Daoy (cell line): ENCODE data around the gene P2RX3. TPM values are rescaled to one million over a fixed set of nuclear protein-coding genes. Genes with fewer than 3 reads are reported as not detected.
"Not testable (repeated sequence)": the region's sequence is repeated elsewhere in the genome, so short reads cannot be mapped to it uniquely, and the experiment has no call there.

Source experiments
- DNase-seq: peaks from one replicate; pipeline ENCODE4 v3.0.0-alpha.2; 2015; ENCODE audit warnings: low read depth
- total RNA-seq: library from RNA; depleted of rRNA; stranded (reverse); fragments of >200 nt; shearing (Covaris generic); gene quantifications from 2 replicates; pipeline ENCODE4 v1.2.3, GENCODE V29; 2014

Gene P2RX3
- total RNA-seq, 1 experiment from 2014 or later = not detected

DNA sequence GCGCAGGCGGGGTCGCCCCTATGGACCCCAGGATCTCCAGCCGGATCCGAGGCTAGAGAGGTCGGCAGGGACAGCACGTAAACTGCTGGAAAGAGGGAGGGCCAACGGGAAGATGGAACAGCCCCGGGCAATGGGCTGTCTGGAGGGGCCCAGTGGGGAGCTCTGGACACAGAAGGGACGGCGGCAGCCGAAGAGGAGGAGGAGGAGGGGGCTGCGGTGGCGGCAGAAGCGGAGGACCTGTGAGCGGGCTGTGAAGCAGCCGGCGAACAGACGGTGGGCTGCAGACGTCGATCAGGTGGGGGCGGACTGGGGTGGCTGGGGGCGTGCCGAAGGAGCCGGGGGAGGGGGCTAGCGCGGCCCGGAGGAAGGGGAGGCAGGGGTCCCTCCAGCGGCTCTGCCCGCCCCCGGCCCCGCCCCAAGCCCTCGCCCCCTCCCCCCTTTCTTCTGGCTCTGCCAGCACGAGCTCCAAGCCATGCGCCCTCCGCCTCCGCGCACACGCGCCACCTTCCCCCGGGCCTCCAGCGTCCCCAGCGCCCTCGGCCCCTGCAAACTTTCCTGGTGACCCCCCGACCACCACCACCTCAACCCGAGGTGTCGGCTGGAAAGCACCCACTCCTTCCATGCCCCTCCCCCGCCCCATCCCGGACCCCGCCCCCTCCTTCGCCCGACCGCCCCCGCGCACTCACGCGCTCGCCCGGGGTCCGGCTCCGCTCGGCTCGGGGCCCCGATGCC, 13.8 kb upstream of the P2RX3 start:
- DNase-seq = peak; percentile 39

GRCh38 chr11:57324886-57325734, 13.0 kb upstream of the P2RX3 start, which contains the start of gene TNKS1BP1:
Gene TNKS1BP1, minus strand, starts transcription at chr11:57324952. Its CDS starts 3,067 bp downstream, at chr11:57321885.
- DNase-seq = peak; percentile 95

GRCh38 chr11:57325735-57326048, 12.5 kb upstream of the P2RX3 start:
- no peak for DNase-seq

DNA sequence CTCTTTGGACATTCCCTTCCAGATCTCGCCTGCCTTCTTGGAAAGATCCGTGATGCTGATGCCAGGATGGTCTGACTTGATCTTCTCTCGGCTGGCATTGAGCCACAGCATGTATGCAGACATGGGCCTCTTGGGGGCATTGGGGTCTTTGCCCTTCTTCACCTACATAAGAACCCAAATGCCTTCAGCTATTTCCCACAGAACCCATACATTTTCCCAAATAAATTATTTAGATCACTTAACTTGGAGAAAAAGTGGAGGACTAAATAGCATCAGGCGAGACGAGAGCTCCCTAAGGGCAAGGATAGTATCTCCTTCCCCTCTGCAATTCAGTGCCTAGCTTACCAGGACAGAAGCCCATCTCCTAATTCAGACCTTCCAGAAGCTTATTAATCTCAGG, 10.4 kb upstream of the P2RX3 start:
- no peak for DNase-seq

DNA sequence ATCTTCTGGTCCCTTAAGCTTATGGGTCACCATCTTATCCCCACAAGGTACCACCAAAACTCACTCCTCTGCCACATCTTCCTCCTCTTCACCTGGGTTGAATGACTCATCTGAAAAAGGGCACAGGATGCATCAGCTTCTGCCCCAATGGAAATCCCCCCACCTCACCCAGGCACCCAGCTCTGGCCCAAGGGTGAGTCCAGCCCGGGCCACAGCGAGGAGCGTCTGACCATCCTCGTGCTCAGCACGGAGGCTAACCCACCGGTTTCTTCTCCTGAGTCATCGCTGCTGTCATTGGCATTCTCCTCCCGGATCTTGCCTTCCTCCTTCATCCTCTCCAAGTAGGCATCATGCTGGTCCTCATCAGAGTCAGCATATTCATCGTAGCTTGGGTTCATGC, 8.1 kb upstream of the P2RX3 start:
- no peak for DNase-seq

DNA sequence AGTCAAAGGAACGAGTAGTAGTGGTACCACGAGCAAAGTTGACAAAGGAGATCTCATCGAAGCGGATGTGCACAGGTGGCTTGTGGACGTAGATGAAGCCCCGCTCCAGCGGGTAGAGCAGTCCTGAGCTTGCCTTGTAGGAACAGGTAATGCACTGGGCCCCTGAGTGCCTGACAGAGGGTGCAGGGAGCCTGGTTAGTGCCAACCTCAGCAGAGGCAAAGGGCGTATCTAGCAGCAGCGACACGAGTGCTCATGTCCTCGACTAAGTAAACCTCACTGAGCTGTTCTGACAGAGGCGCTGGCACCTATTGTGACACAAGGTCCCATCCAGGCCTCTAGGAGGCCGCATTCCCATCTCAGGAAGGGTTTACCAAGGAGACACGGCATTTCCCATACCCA, 6.4 kb upstream of the P2RX3 start:
- no peak for DNase-seq

GRCh38 chr11:57332694-57333440, 5.3 kb upstream of the P2RX3 start:
- DNase-seq = no peak

GRCh38 chr11:57335023-57335342, 3.2 kb upstream of the P2RX3 start:
- DNase-seq = no peak

DNA sequence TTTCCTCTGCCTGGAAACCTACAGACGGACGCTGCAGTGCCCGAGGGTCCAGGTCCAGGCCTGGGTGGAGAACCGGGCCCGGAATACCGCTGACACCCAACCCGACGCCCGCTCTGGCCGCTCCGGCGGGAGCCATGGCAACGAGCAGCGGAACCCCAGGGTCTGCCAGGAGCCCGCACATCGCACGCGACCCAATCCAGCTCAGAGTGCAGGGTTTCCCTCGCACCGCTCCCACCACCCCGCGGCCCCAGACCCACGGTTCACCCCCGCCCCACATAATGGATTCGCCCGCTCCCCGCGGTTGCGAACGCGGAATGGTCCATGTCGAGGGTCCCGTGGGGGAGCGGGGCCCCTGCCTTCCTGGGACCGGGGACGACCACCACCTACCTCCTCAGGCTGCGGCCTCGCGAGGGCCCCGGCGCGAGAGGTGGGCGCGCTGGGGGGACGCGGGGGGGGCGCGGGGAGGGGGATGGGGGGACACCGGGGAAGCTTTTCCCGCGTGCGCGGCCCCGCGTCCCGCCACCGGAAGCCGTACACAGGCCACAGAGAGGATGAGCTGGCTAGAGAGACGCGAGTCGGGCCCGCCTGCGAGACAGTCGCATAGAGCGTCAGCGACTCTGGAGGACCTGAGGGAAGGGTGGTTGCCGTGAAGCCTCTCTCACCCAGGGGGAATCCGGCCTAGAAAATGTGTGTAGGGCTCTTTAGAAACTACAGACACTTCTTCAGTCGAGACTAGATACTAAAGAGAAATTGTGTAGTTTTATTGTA, 2.6 kb upstream of the P2RX3 start, which contains the start of gene SSRP1:
TSS of gene SSRP1 (minus strand) at position 550 of the 768 bp plus-strand sequence. CDS start 771 bp downstream, outside the sequence.
- peak; percentile 94 for DNase-seq

GRCh38 chr11:57336111-57336666, 2.0 kb upstream of the P2RX3 start:
- DNase-seq = no peak

- DNase-seq = not testable (repeated sequence)
Measured at GRCh38 chr11:57336856-57337255, 1.3 kb upstream of the P2RX3 start.

GRCh38 chr11:57339328-57339727, 1.2 kb downstream of the P2RX3 start:
- DNase-seq = no peak

- peak; percentile 52 for DNase-seq
Measured at GRCh38 chr11:57340039-57340615, 2.0 kb downstream of the P2RX3 start.

DNA sequence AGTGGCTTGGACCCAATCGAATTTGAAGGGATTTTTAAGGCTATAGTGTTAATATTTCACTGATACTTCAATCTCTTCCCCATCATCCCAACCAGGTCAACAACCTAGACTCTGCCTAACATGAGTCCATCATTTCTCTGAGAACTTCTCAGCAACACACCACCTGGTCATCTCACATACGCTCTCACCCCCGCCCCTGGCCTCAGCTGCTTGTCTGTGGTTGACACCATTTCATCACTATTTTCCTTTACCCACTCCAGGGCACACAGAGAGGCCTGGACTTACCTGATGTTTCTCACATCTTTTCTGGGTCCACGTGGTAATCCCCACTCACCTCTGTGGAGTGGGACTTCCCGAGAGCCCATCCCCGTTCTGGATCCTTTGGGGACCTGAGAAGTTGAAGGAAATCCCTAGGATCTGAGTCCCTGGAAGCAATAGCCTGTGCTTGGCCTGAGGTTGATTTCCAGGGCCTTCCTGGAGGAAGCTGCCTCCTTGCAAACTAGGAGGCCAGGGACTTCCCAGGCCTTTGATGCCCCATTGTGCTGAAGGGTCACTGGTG, 3.2 kb downstream of the P2RX3 start:
- no peak for DNase-seq

DNA sequence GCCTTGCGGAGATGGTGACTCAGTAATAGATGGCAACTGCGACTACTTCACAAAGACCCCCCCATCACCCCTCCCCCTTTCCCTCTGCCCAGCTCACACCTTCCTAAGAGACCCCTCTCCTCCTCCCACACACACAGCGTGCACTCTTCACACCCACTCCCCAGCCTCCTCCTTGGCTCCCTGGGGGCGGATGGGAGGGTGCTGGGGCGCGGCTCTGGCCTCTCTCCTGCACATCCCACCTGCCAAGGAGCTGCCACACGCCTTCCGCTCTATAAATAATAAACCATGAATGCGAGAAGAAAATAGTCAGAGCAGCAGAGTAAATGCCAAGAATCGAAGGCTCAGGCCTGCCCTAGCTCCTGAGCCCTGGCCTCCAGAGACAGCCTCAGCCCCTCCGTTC, 4.5 kb downstream of the P2RX3 start:
- DNase-seq = no peak

DNA sequence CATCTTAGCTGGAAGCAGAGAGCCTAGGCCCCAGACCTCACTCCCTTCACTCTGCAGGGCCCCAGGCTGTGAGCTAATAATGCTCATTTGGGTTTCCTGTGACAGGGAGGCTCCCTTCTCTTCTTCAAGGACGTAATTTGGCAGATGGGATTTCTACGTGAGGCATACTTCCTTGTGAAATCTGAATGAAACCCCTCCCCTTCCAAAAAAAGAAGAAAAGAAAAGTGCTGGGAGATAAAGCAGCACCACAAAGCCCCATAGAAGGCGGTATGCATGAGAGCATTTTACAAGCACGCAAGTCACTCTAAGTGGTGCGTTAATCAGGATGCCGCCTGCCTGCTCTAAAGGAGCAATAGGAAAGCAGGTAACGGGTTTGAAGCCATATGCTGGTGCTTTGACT, 5.7 kb downstream of the P2RX3 start:
- DNase-seq = no peak

DNA sequence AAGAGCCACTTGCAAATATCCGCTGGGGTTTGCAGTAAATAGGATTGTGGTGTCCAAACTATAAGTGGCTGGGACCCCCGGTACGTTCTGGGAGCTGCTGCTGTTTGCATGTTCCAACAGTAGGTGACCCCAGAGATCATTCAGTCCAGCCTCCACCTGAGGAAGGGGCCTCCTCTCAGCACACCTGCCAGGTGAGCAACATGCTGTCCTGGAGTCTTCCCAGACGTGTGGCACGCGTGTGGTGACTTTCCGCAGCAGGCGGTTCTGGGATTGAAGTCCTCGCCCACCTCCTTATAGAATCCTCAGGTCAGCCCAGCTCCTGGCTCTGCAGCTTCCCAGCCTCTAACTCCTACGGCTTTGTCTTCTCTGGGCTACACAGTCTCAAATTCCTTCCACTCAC, 6.7 kb downstream of the P2RX3 start:
- DNase-seq = no peak

- DNase-seq = peak; percentile 74
Measured at GRCh38 chr11:57345555-57346211, 7.5 kb downstream of the P2RX3 start.

GRCh38 chr11:57347336-57347735, 9.2 kb downstream of the P2RX3 start:
- DNase-seq = no peak

DNA sequence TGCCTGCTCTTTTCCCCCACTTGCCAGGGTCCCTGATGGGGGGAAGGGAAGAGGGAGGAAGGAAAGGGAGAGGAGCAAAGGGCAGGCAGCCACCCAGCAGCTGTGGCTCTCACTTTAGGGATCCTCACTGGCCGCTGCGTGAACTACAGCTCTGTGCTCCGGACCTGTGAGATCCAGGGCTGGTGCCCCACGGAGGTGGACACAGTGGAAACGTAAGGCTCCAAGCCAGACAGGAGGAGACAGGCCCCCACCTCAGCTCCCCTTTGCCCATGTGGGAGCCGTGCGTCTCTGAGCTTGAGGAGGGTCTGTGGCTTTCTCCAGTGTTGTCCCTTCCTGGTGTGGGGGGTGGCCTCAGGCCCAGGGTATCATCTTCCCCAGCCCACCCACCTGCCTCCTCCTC, 9.9 kb downstream of the P2RX3 start:
- DNase-seq = no peak
